Psoas muscle (tissue), 8 donors: ENCODE results near the gene PDGFC. TPM values are rescaled to one million over a fixed set of nuclear protein-coding genes. Genes with fewer than 3 reads are reported as not detected.

Experiments used
- ATAC-seq, 4 donors: fragments of 200-7000 bp; cut with Tn5 transposase; one replicate each; pipeline ENCODE4 v1.9.1; 2020; ENCODE audit warnings: moderate library complexity in 3 of 4, mild to moderate bottlenecking in 2 of 4
- DNase-seq, 2 donors: peaks; one replicate each; pipeline ENCODE4 v3.0.0-alpha.2; 2020
- H3K27ac ChIP-seq: fragments of 200-600 bp; one replicate; pipeline ENCODE4 v1.8.0; 2022
- H3K27me3 ChIP-seq, 3 donors: fragments of 200-600 bp in 1 of 3; one replicate each; pipeline versions ENCODE4 v1.6.1 to v1.8.0; 2013 to 2022; ENCODE audit warnings: low read length in 2 of 3, mild to moderate bottlenecking in 2 of 3, moderate library complexity in 1 of 3; ENCODE audit not compliant: insufficient read depth in 3 of 3
- H3K36me3 ChIP-seq, 2 donors: fragments of 200-600 bp in 1 of 2; one replicate each; pipeline versions ENCODE4 v1.6.1 to v1.8.0; 2013 to 2022; ENCODE audit warnings: low read depth in 1 of 2, mild to moderate bottlenecking in 1 of 2, moderate library complexity in 1 of 2; ENCODE audit not compliant: insufficient read depth in 1 of 2
- H3K4me1 ChIP-seq: fragments of 200-600 bp; one replicate; pipeline ENCODE4 v1.8.0; 2022
- H3K4me3 ChIP-seq: fragments of 200-600 bp; one replicate; pipeline ENCODE4 v1.8.0; 2022; ENCODE audit warnings: mild to moderate bottlenecking
- H3K9me3 ChIP-seq: fragments of 200-600 bp; one replicate; pipeline ENCODE4 v1.8.0; 2022
- WGBS, 3 donors: extraction: QIAGEN DNeasy Blood & Tissue Kit; methylation state at CpG; one replicate each; pipeline versions ENCODE4 v1.1.6 to v1.1.7; 2013; 5-methylcytosine and 5-hydroxymethylcytosine counted together
- intact Hi-C, 2 donors: fragments of 100-400 bp; cut with DNase I; formaldehyde crosslinking; loops; one replicate each; pipeline versions ENCODE4 v1.11.0 to v1.14.2; 2022
- polyA plus RNA-seq, 3 donors: library from polyadenylated mRNA; stranded (reverse); fragments of 200-250 nt; gene quantifications; one replicate each; pipeline ENCODE4 v1.2.3, GENCODE V29; 2013
- total RNA-seq, 4 donors: library from RNA; stranded (reverse); fragmentation: NEBNext Ultra II Directional in 2 of 4; extraction: Animal tissue kit (Norgen Biotek cat#: 25700) in 2 of 4; gene quantifications; one replicate each; pipeline versions ENCODE4 v1.2.1 to v1.2.4, GENCODE V29; 2021 to 2023
- TF ChIP-seq, protein P1 (sequence below): fragments of 200-600 bp; IDR thresholded peaks from one replicate; pipeline ENCODE4 v1.8.0; 2022; ENCODE audit warnings: antibody characterized with exemption
- donor health status: healthy with polysubstance abuse.
- donor health status: DM: no; HTN: no; CAD: no; lungs with moderate emphysema.
- donor health status: Bipolar disorder and iron deficiency.
- donor health status: healthy.
- donor health status: DM: yes; HTN: yes; CAD: no.
- donor health status: DM: no; HTN: no; CAD: no.
- donor health status: DM: no; HTN: no; CAD: no.
- donor health status: DM: yes; HTN: yes; CAD: no.

PDGFC gene
- total and polyA plus RNA-seq, 7 donors, result 2.2 to 19.8 (median 6.3) TPM

DNA sequence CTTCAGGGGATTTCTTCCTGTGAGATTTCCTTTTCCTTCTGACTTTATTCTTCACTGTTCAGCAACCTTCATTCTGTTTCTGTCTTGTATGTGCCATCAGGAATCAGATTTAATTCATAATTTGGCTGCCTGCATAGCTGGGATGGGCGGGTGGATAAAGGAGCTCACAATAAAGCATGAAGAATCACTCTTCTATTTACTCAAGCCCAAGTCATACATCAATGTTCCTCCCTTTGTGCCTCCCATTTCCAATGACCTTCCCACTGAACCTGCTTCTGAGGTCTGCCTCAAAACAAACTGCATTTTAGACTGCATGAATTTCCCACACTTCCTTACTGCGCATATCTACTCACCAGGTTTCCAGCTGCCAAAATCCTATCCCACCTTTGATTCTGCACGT is 14.0 kb downstream of the PDGFC start:
- 78 to 82% (median 79%) methylated on average over 3 of the region's 3 CpGs for WGBS, 3 donors
- intact Hi-C loops, result loop anchor here in 1 of 2 donors (5.0 kb wide), 1 partner anchor 190 kb away; no protein-coding TSS in a partner anchor
- H3K4me1 ChIP-seq, result peaks cover 25% of the 10 kb centered on the region

DNA sequence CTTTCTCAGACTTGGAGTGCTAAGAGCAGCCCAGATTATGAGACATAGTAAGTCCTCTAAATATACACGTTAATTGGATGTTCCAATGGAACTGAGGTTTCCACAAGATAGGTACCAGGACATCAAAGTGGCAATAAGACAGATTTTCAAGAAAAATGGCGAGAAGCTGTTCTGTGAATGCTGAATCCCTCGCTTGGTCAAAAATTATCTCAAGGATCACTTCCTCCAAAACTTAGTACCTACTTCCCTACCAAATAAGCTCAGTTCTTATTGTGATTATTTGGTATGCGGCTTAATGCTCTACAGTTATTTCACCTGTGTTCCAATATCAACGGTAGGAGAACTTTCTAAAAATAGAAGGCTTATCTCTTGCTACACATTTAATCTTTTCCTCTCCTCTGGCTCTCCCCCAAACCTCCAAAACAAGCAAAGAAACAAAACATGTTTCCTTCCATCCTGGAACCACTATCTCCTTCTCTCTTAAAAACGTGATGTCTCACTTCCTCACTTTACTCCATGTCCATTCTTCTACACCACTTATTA is 14.7 kb downstream of the PDGFC start:
- H3K27ac ChIP-seq, result no peak overlapping the region
- ATAC-seq, result no peak
- DNase-seq, result no peak
- no peaks in the 10 kb centered on the region for H3K9me3 ChIP-seq
- no peaks in the 10 kb centered on the region for H3K27me3 ChIP-seq
- H3K4me3 ChIP-seq, result no peak overlapping the region
- intact Hi-C loops, result loop anchor here in 1 of 2 donors (5.0 kb wide), 1 partner anchor 190 kb away; no protein-coding TSS in a partner anchor
- peaks cover 27% of the 10 kb centered on the region for H3K4me1 ChIP-seq
- TF ChIP-seq, protein P1, sequence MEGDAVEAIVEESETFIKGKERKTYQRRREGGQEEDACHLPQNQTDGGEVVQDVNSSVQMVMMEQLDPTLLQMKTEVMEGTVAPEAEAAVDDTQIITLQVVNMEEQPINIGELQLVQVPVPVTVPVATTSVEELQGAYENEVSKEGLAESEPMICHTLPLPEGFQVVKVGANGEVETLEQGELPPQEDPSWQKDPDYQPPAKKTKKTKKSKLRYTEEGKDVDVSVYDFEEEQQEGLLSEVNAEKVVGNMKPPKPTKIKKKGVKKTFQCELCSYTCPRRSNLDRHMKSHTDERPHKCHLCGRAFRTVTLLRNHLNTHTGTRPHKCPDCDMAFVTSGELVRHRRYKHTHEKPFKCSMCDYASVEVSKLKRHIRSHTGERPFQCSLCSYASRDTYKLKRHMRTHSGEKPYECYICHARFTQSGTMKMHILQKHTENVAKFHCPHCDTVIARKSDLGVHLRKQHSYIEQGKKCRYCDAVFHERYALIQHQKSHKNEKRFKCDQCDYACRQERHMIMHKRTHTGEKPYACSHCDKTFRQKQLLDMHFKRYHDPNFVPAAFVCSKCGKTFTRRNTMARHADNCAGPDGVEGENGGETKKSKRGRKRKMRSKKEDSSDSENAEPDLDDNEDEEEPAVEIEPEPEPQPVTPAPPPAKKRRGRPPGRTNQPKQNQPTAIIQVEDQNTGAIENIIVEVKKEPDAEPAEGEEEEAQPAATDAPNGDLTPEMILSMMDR, result no peak
- no peaks in the 10 kb centered on the region for H3K36me3 ChIP-seq
- WGBS, 3 donors, result 68 to 74% (median 68%) methylated on average over 6 of the region's 6 CpGs

More for the DNA sequence above, 14.0 kb downstream of the PDGFC start:
- no peaks in the 10 kb centered on the region for H3K9me3 ChIP-seq
- no peaks in the 10 kb centered on the region for H3K27me3 ChIP-seq
- no peaks in the 10 kb centered on the region for H3K36me3 ChIP-seq
- H3K4me3 ChIP-seq, result no peak overlapping the region
- no peak for DNase-seq
- no peak overlapping the region for H3K27ac ChIP-seq
- TF ChIP-seq, protein P1, result no peak
- no peak for ATAC-seq

DNA sequence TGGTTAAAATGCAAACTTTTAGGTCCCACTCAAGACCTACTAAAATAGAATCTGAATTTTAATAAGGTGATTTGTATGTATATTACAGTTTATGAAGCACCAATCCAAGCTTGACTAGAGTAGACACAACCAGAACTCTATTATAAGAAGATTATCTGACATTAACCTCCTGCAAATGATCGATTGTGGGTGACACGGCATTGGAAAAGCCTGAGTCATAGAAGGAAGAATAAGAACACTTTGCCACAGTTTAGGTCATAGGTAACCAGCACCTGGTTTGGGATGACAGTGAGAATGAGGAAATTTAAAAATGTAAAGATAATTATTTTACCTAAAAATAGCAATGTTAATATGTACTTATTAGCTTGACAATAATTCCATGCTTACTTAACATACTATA is 15.2 kb downstream of the PDGFC start:
- no peaks in the 10 kb centered on the region for H3K9me3 ChIP-seq
- peaks cover 28% of the 10 kb centered on the region for H3K4me1 ChIP-seq
- intact Hi-C loops, result loop anchor here in 1 of 2 donors (5.0 kb wide), 1 partner anchor 189 kb away; no protein-coding TSS in a partner anchor
- H3K27me3 ChIP-seq, result no peaks in the 10 kb centered on the region
- H3K27ac ChIP-seq, result no peak overlapping the region
- H3K36me3 ChIP-seq, result no peaks in the 10 kb centered on the region
- DNase-seq, result no peak
- WGBS, 3 donors, result 94 to 98% (median 96%) methylated on average over 2 of the region's 2 CpGs
- H3K4me3 ChIP-seq, result no peak overlapping the region
- ATAC-seq, result no peak
- TF ChIP-seq, protein P1, result no peak

DNA sequence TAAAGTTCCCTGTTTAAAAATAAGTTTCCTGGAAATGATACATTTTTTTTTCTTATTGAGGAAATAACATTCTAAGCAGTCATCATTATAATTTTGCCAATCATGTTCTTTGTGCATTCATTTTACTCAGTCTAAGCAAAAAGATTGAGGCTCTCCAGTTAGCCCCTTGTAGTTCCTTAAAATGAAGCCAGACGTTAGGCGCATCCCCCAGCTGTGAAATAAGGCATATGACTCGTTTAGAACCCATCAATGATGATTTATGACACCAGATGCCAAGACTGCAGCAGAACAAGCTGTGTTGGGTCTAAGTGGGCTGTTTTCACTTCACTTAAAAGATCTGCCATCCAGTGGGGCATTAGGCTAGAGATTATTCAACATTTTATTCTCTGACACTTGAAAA is 17.0 kb downstream of the PDGFC start:
- ATAC-seq, result peak in 3 of 4 donors; percentile 21 to 48 (median 46)
- Histone ChIP-seq H3K27ac (no peak overlapping the region), H3K4me1 (peaks cover 33% of the 10 kb centered on the region), H3K36me3 (no peaks in the 10 kb centered on the region), H3K27me3 (no peaks in the 10 kb centered on the region), H3K9me3 (no peaks in the 10 kb centered on the region), H3K4me3 (no peak overlapping the region)
- intact Hi-C loops, result no loop called here
- TF ChIP-seq, protein P1, result no peak
- WGBS, 3 donors, result 51 to 57% (median 54%) methylated on average over 3 of the region's 3 CpGs
- no peak for DNase-seq

DNA sequence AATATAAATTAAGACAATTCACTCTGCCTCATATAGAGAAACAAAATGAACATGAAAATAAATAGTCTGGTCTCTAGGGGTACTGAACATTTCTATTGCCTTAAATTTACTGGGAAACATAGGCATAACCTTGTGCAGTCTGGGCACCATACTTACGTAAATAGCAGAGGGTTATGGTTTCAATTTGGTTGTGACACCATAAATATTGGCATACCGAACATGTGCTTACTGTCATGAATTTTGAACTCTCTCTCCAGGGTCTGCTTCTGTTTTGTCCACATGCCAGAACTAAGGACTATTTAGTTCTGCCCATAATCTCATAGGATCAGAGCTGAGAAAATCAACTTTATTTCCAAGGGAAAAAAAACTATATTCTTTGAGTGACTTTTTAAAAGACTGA is 17.6 kb downstream of the PDGFC start:
- DNase-seq, result no peak
- TF ChIP-seq, protein P1, result no peak
- WGBS, 3 donors, result 28 to 45% (median 29%) methylated on average over 2 of the region's 2 CpGs
- intact Hi-C loops, result no loop called here
- Histone ChIP-seq H3K4me1 (peaks cover 39% of the 10 kb centered on the region), H3K27me3 (no peaks in the 10 kb centered on the region), H3K4me3 (no peak overlapping the region), H3K27ac (no peak overlapping the region), H3K36me3 (no peaks in the 10 kb centered on the region), H3K9me3 (no peaks in the 10 kb centered on the region)
- peak in 1 of 4 donors; percentile 20 for ATAC-seq
